Omental fat pad (tissue), 4 donors: ENCODE data around the gene NDUFB2. TPM values are rescaled to one million over a fixed set of nuclear protein-coding genes. Genes with fewer than 3 reads are reported as not detected.
"Not testable (repeated sequence)": the region's sequence is repeated elsewhere in the genome, so short reads cannot be mapped to it uniquely, and the experiment has no call there.

Experiments used
- ATAC-seq: fragments of 150-250 bp; one replicate; pipeline ENCODE4 v1.9.1; 2016; ENCODE audit warnings: mild to moderate bottlenecking, moderate library complexity; ENCODE audit not compliant: low FRiP score
- DNase-seq: peaks from one replicate; pipeline ENCODE4 v3.0.0-alpha.2; 2019; ENCODE audit warnings: low spot score
- total RNA-seq, 4 donors: library from RNA; depleted of rRNA; stranded (reverse); fragments of >200 nt; gene quantifications; one replicate each; pipeline ENCODE4 v1.1.0, GENCODE V29; 2016
- TF ChIP-seq, protein P1 (sequence below), 3 donors: fragments of 450-650 bp; IDR thresholded peaks; one replicate each; pipeline ENCODE4 v1.5.1; 2016 to 2017; ENCODE audit warnings: antibody characterized with exemption in 3 of 3, mild to moderate bottlenecking in 3 of 3, moderate library complexity in 2 of 3

NDUFB2 gene
- total RNA-seq, 4 donors from 2014 or later: 118 to 301 (median 234) TPM

DNA sequence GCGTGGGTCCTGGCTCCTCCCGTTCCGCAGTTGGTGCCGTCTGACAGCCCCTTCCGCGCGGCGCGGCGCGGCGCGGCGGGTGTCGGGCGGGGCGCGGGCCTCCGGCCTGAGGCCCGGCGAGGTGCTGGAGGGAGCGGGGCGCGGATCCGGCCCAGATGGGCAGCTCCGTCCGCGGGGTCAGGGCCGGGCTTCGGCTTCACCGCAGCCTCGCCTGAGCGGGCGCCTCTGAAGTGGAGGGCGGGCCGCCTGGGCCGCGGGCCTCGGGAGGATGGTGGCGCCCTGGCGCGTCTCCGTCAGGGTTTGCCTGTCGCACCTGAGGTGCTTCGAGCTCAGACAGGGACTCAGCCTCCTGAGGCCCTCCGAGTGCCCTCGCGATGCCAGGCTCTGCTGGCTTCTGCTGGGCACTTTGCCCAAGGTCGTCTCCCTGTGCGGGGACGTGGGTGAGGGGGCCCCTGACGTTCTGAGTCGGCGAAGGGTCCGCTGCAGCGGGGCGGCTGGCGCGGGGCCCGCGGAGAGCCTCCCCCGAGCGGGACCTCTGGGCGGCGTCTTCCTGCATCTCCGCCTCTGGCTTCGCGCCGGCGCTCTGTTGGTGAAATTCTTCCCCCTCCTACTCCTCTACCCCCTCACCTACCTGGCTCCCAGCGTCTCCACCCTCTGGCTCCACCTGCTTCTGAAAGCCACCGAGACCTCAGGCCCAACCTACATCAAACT is 23.3 kb upstream of the NDUFB2 start:
- ATAC-seq: peak; percentile 78
- TF ChIP-seq, protein P1, sequence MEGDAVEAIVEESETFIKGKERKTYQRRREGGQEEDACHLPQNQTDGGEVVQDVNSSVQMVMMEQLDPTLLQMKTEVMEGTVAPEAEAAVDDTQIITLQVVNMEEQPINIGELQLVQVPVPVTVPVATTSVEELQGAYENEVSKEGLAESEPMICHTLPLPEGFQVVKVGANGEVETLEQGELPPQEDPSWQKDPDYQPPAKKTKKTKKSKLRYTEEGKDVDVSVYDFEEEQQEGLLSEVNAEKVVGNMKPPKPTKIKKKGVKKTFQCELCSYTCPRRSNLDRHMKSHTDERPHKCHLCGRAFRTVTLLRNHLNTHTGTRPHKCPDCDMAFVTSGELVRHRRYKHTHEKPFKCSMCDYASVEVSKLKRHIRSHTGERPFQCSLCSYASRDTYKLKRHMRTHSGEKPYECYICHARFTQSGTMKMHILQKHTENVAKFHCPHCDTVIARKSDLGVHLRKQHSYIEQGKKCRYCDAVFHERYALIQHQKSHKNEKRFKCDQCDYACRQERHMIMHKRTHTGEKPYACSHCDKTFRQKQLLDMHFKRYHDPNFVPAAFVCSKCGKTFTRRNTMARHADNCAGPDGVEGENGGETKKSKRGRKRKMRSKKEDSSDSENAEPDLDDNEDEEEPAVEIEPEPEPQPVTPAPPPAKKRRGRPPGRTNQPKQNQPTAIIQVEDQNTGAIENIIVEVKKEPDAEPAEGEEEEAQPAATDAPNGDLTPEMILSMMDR (IDR thresholded peaks at IDR 0.05): no peak
- DNase-seq: no peak

DNA sequence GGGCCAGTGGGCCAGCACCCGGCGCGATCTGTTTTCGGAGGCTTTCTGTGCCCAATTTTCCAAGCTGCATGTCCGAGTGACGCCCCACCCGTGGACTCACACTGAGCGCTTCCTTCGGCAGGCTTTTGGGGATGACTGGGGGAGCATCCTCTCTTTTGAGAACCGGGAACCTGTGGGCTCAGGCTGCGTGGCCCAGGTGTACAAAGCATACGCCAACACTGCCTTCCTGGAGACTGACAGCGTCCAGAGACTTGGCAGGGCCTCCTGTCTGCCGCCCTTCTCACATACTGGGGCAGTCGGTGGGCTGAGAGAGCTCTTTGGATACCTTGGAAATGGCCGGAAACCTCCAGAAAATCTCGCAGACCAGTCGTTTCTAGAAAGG is 22.7 kb upstream of the NDUFB2 start:
- ATAC-seq (no peak), DNase-seq (no peak)
- TF ChIP-seq, protein P1 (IDR thresholded peaks at IDR 0.05): no peak

DNA sequence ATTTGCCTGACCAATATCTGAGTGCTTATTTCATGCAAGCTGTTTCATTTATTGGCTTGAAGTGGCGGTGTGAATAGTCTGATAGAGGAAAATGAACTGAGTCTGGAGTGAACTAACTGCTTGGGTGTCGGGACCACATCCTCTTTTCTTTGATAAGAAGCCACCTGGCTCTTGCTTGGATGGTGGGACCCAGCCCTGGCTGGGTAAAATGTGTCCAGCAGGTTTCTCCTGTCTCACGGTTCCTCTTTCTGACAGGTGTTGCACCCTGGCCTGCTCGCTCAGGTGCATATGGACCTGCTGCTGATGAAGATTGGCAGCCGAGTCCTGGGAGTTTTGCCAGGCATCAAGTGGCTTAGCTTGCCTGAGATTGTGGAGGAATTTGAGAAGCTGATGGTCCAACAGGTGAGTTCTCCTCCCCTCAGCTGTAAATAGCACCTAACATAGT is 22.1 kb upstream of the NDUFB2 start:
- ATAC-seq (no peak), DNase-seq (no peak)
- TF ChIP-seq, protein P1 (IDR thresholded peaks at IDR 0.05): no peak

DNA sequence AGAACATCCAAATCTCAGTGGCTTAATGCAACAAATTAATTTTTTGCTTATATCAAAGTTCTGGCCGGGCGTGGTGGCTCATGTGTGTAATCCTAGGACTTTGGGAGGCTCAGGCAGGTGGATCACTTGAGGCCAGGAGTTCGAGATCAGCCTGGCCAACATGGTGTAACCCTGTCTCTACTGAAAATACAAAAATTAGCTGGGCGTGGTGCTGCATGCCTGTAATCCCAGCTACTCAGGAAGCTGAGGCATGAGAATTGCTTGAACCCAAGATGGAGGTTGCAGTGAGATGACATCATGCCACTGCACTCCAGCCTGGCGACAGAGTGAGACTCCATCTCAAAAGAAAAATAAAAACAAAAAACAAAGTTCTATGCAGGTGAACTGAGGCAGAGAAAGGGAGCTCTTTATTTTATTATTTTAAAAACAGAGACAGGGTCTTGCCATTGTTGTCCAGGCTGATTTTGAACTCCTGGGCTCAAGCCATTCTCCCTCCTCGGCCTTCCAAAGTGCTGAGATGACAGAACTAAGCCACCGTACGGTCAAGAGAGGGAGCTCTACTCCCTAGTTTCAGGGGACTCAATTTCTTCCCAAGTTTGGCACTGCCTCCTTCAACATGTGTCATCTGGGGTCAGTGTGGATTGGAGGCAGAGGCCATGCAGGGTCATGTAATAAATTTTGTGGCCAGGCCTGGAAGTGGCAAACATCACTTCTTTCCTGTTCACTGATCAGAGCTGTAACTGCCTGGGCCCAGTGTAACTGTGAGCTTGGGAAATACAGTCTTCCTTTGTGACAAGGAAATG is 21.4 kb upstream of the NDUFB2 start:
- ATAC-seq (peak; percentile 30), DNase-seq (no peak)
- TF ChIP-seq, protein P1 (IDR thresholded peaks at IDR 0.05): no peak

DNA sequence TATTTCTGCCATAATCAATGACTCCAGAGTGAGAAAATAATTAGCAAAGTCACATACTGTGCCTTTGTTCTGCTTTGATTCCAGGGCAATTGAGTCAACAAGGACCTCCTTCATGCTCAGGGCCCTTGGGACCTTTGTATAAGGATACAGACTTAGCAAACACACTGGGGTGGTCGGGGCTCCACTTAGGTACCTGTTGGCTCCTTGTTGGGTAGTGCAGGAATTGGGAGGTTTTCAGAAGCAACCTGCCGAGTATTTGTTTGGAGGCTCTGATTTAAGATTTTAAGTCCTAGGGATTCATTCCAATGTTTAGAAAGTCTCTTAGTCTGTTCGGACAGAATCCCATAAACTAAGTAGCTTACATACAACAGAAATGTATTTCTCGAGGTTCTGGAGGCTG is 20.8 kb upstream of the NDUFB2 start:
- TF ChIP-seq, protein P1 (IDR thresholded peaks at IDR 0.05): no peak
- ATAC-seq (no peak), DNase-seq (no peak)

DNA sequence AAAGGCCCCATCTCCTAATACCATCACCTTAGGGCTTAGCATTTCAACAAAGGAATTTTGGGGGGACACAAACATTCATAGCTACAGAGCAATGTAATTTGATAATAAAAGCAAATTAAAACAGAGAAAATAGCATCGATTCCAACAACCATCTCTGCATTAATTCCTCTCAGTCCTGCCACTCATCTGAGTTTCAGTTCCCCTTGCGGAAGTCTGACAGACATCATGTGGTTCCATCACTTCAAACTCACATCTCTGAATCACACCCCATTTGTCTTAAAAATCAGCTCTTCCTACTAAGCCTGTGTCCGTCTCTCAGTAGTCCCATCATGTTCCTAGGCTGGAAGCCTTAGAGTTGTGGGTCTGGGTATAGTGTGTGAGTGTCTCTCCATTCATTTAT is 20.2 kb upstream of the NDUFB2 start:
- DNase-seq: no peak
- TF ChIP-seq, protein P1 (IDR thresholded peaks at IDR 0.05): no peak
- no peak for ATAC-seq

DNA sequence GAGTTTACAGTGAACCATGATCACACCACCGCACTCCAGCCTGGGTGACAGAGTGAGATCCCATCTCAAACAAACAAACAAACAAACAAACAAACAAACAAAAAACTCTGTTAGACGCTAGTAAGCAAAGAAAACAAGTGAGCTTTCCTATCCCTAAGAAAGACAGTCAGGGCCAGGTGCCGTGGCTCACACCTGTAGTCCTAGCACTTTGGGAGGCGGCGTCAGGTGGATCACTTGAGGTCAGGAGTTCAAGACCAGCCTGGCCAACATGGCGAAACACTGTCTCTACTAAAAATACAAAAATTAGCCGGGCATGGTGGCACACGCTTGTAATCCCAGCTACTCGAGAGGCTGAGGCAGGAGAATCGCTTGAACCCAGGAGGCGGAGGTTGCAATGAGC is 19.6 kb upstream of the NDUFB2 start:
- not testable (repeated sequence) for ATAC-seq, DNase-seq
